ENCODE data around the gene FGFRL1. TPM values are rescaled to one million over a fixed set of nuclear protein-coding genes. Genes with fewer than 3 reads are reported as not detected.

The FGFRL1 gene
- total RNA-seq, 1 experiment from 2014 or later: 30.4 TPM

DNA sequence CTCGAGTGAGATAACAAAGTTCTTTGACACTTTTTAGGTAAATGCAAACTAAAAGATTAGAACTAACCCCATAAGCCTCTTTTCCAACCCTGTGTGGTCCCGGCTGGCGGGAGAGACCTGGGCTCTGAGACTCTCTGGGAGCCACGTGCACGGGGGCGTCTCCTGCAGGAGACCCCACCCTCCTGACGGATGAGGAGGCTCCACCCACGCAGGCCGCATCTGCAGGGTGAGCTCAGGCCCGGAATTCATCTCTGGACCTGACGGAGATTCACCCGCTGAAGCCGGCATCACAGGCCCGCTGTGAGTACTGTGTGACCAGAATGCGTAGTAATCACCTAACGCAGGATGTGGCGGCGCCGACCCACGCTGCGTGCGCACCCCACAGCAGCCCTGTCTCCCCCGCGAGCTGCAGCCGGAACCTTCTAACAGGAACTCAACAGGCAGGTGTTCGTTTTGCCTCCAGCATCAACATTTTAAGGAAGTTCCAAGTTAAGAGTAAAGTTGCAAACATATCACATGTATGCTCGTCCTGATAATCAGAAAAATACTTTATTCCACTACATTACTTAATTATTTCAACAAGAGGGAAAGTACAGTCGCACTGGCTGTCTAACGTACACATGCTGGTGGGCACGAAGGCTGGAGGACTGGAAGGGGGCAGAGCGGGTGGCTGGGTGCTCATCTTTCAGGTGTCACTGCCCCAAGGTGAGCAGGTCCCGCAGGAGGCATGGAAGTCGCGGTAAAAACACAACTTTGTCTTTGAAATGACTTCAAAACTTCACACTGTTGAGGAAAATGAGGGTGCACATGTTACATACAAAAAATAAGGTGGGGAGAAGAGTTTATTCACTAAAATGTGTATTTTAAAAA is 44.5 kb downstream of the FGFRL1 start:
- Histone ChIP-seq H3K36me3 (ENCODE audit: insufficient read depth, low read length, poor library complexity, severe bottlenecking) (no peaks in the 10 kb centered on the region), H3K27ac (ENCODE audit: low read depth, low read length, poor library complexity, severe bottlenecking) (no peak overlapping the region), H3K27me3 (replicated peaks; ENCODE audit: insufficient read depth, low read depth, low read length, poor library complexity) (peaks cover 76% of the 10 kb centered on the region), H3K4me3 (ENCODE audit: low read depth, low read length, poor library complexity, severe bottlenecking) (no peak overlapping the region), H3K4me1 (ENCODE audit: insufficient read depth, low read length, poor library complexity, severe bottlenecking) (no peaks in the 10 kb centered on the region), H3K9me3 (ENCODE audit: low read depth, low read length, poor library complexity, severe bottlenecking) (no peaks in the 10 kb centered on the region)
- no peak for TF ChIP-seq EZH2 (IDR thresholded peaks at IDR 0.05; ENCODE audit: borderline replicate concordance, low read depth, low read length, poor library complexity, severe bottlenecking)
- TF ChIP-seq, protein P1, sequence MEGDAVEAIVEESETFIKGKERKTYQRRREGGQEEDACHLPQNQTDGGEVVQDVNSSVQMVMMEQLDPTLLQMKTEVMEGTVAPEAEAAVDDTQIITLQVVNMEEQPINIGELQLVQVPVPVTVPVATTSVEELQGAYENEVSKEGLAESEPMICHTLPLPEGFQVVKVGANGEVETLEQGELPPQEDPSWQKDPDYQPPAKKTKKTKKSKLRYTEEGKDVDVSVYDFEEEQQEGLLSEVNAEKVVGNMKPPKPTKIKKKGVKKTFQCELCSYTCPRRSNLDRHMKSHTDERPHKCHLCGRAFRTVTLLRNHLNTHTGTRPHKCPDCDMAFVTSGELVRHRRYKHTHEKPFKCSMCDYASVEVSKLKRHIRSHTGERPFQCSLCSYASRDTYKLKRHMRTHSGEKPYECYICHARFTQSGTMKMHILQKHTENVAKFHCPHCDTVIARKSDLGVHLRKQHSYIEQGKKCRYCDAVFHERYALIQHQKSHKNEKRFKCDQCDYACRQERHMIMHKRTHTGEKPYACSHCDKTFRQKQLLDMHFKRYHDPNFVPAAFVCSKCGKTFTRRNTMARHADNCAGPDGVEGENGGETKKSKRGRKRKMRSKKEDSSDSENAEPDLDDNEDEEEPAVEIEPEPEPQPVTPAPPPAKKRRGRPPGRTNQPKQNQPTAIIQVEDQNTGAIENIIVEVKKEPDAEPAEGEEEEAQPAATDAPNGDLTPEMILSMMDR (conservative IDR thresholded peaks at IDR 0.05; ENCODE audit: low read depth, low read length): no peak
- ChIA-PET CTCF (no interaction called here), POLR2A (ENCODE audit: low non-redundant PET) (no interaction called here)
- intact Hi-C loops (cut with micrococcal nuclease; ENCODE audit: unreplicated experiment): no loop called here
- no TSS peak for BruUV-seq (replicated peaks)
- DNase-seq (ENCODE audit: low spot score): no peak

DNA sequence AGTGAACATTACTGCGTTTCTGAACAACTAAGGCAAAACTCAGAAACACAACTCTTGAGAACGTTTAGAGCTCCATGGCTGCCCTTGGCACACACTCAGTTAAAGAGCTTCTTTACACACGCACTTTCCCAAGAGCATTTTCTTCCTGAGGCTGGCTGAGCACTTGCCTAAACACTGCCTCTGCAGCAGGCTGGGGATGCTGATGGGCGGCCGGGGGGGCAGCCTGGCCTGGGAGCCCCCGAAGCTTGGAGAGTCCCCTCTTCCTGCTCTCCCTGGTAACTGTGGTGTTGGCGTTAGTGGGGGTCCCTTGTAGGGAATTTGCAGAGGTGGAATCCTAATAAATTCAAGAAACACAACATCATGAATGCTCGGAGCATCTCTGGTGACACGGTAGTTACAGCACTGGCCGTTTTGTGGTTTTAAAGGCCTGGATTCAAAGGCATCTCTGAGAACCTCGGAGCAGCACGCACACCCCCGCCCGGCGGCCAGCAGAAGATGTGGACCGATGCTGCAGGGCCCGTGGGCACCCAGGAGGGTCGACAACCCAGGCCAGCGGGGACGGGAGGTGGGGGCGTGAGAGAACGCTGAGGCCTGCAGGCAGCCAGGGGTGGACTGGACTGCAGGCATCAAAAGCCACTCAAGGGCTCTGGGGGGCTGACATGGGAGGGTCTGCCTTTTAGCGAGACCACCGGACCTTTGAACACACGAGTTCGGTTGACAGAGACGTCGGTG is 45.4 kb downstream of the FGFRL1 start:
- Histone ChIP-seq H3K9me3 (ENCODE audit: low read depth, low read length, poor library complexity, severe bottlenecking) (no peaks in the 10 kb centered on the region), H3K27ac (ENCODE audit: low read depth, low read length, poor library complexity, severe bottlenecking) (no peak overlapping the region), H3K4me1 (ENCODE audit: insufficient read depth, low read length, poor library complexity, severe bottlenecking) (no peaks in the 10 kb centered on the region), H3K36me3 (ENCODE audit: insufficient read depth, low read length, poor library complexity, severe bottlenecking) (no peaks in the 10 kb centered on the region), H3K27me3 (replicated peaks; ENCODE audit: insufficient read depth, low read depth, low read length, poor library complexity) (peaks cover 76% of the 10 kb centered on the region), H3K4me3 (ENCODE audit: low read depth, low read length, poor library complexity, severe bottlenecking) (no peak overlapping the region)
- intact Hi-C loops (cut with micrococcal nuclease; ENCODE audit: unreplicated experiment): no loop called here
- ChIA-PET CTCF (no interaction called here), POLR2A (ENCODE audit: low non-redundant PET) (no interaction called here)
- TF ChIP-seq, protein P1 (conservative IDR thresholded peaks at IDR 0.05; ENCODE audit: low read depth, low read length): no peak
- no peak for TF ChIP-seq EZH2 (IDR thresholded peaks at IDR 0.05; ENCODE audit: borderline replicate concordance, low read depth, low read length, poor library complexity, severe bottlenecking)
- BruUV-seq (replicated peaks): no TSS peak
- no peak for DNase-seq (ENCODE audit: low spot score)

DNA sequence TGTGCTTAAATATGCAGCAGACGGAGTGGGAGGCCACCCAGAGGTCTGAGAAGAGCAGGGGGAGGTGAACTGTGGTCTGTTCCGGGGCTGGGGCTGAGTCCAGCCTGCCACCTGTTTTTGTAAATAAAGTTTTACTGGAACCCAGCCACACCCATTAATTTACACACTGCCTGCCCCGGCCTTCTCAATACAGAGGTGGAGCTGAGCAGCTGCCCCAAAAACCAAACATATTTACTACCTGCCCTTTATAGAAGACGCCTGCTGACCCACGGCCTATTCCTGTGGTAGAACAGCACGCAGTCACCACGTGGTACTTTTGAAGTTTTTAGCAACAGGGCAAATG is 45.9 kb downstream of the FGFRL1 start:
- BruUV-seq (replicated peaks): no TSS peak
- no peak overlapping the region for H3K27ac ChIP-seq (ENCODE audit: low read depth, low read length, poor library complexity, severe bottlenecking)
- H3K27me3 ChIP-seq (replicated peaks; ENCODE audit: insufficient read depth, low read depth, low read length, poor library complexity): peaks cover 76% of the 10 kb centered on the region
- no peaks in the 10 kb centered on the region for H3K4me1 ChIP-seq (ENCODE audit: insufficient read depth, low read length, poor library complexity, severe bottlenecking)
- ChIA-PET POLR2A (ENCODE audit: low non-redundant PET) (no interaction called here), CTCF (no interaction called here)
- no peak for DNase-seq (ENCODE audit: low spot score)
- H3K9me3 ChIP-seq (ENCODE audit: low read depth, low read length, poor library complexity, severe bottlenecking): no peaks in the 10 kb centered on the region
- no peak overlapping the region for H3K4me3 ChIP-seq (ENCODE audit: low read depth, low read length, poor library complexity, severe bottlenecking)
- H3K36me3 ChIP-seq (ENCODE audit: insufficient read depth, low read length, poor library complexity, severe bottlenecking): no peaks in the 10 kb centered on the region
- TF ChIP-seq EZH2 (IDR thresholded peaks at IDR 0.05; ENCODE audit: borderline replicate concordance, low read depth, low read length, poor library complexity, severe bottlenecking): no peak
- TF ChIP-seq, protein P1 (conservative IDR thresholded peaks at IDR 0.05; ENCODE audit: low read depth, low read length): no peak
- intact Hi-C loops (cut with micrococcal nuclease; ENCODE audit: unreplicated experiment): no loop called here
